Measurements from ENCODE around the gene SNAPC3.
A peak's percentile ranks its signal among the peaks of the same experiment; 100 is the strongest.
"Not testable (repeated sequence)": the region's sequence is repeated elsewhere in the genome, so short reads cannot be mapped to it uniquely, and the experiment has no call there.

Gene SNAPC3

GRCh38 chr9:15423231-15423985, 732 bp downstream of the SNAPC3 start:
- no peak for DNase-seq (ENCODE audit: low spot score)
- TF ChIP-seq CTCF (IDR thresholded peaks at IDR 0.05; ENCODE audit: extremely low read depth, missing control alignments) = no peak

GRCh38 chr9:15426019-15426418, 3.3 kb downstream of the SNAPC3 start:
- TF ChIP-seq CTCF (IDR thresholded peaks at IDR 0.05; ENCODE audit: extremely low read depth, missing control alignments) = no peak
- DNase-seq (ENCODE audit: low spot score) = peak; percentile 57

GRCh38 chr9:15427702-15428101, 5.0 kb downstream of the SNAPC3 start:
- not testable (repeated sequence) for DNase-seq (ENCODE audit: low spot score)

GRCh38 chr9:15430920-15431844, 8.5 kb downstream of the SNAPC3 start:
- TF ChIP-seq CTCF (IDR thresholded peaks at IDR 0.05; ENCODE audit: extremely low read depth, missing control alignments) = no peak
- no peak for DNase-seq (ENCODE audit: low spot score)

GRCh38 chr9:15433191-15433590, 10.5 kb downstream of the SNAPC3 start:
- TF ChIP-seq CTCF (IDR thresholded peaks at IDR 0.05; ENCODE audit: extremely low read depth, missing control alignments) = no peak
- DNase-seq (ENCODE audit: low spot score) = no peak

GRCh38 chr9:15433661-15434060, 11.0 kb downstream of the SNAPC3 start:
- DNase-seq (ENCODE audit: low spot score) = no peak
- TF ChIP-seq CTCF (IDR thresholded peaks at IDR 0.05; ENCODE audit: extremely low read depth, missing control alignments) = no peak

- DNase-seq (ENCODE audit: low spot score) = no peak
Observed at GRCh38 chr9:15438891-15439290, 16.2 kb downstream of the SNAPC3 start.

GRCh38 chr9:15441841-15442240, 19.2 kb downstream of the SNAPC3 start:
- not testable (repeated sequence) for DNase-seq (ENCODE audit: low spot score)

More at GRCh38 chr9:15438891-15439290, 16.2 kb downstream of the SNAPC3 start:
- TF ChIP-seq CTCF (IDR thresholded peaks at IDR 0.05; ENCODE audit: extremely low read depth, missing control alignments) = no peak

- DNase-seq (ENCODE audit: low spot score) = not testable (repeated sequence)
Observed at GRCh38 chr9:15442264-15442663, 19.6 kb downstream of the SNAPC3 start.
